ENCODE measurements around the gene ETNK2.
"Not testable (repeated sequence)": the region's sequence is repeated elsewhere in the genome, so short reads cannot be mapped to it uniquely, and the experiment has no call there.

The ETNK2 gene

DNA sequence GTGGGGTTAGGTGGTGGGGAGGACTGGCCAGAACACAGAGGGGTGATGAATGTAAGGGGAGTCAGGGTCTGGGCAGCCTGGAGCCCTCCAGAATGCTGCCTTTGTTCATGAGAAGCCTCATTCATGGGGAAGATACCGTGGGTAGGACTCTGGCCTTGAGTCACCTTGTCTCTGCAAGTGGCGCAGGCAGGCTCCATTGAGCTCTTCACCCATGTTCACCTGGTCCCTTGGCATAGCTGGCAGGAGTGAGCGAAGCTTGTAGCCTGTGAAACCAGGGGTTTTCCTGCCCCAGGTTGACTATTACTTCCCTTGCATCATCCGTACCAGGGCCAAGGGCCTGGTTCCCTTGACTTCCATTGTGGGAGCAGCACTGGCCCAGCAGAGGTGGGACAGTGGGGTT, 53.2 kb downstream of the ETNK2 start:
- no peak for DNase-seq (ENCODE audit: low read depth)

DNA sequence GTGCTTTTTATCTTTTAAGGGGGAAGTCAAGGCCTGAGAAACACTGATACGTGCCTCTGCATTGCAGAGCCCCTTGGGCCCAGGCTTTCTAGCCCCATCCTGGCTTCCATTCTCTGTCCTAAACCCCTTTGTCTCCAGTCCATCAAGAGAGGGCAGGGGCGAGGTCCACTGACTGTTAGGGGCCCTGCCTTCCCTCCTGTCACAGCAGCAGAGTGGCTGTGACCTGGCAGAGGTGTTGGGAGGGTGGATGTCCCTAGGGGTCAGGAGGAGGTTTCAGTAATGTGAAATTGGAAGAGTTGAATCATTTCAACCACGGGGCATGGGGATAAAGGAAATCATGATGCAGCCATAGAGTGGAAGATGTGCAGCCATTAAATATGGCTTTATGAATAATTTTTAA, 54.9 kb downstream of the ETNK2 start:
- DNase-seq (ENCODE audit: low read depth) = no peak

DNA sequence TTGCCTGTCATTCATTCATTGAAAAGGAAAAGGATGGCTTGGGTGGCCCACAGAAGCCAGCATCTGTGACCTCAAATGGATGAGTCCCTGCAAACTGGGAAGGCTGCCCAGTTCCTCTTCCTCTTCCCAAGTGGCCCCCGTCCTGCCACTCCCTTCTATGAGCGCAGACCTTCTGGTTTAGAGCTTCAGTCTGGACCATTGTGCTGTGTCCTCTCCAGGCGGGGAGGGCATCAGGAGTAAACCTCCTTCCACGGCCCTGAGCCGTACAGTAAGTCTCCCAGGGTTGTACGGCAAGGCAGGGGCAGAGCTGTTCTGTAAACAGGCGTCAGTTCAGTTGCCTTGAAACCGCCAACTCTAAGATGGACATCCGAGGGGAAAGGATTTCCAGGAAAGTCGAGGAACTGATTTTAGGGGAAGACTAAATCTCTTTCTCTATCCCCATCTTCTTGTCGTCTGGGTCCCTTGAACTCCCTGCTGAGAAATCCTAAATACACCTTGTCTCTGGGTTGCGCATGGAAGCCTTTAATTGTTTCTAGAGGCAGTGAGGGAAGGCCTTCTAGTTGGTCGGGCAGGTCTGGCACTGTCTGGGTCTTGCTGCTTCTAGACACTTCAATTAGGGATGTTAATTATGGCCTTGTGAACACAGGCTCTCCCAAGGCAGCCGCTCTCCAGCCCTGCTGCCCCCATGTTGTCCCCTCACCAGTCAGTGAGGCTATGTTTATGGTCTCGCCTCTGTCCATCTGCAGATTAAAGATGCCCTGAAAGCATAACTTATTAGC, 56.8 kb downstream of the ETNK2 start:
- DNase-seq (ENCODE audit: low read depth) = no peak

DNA sequence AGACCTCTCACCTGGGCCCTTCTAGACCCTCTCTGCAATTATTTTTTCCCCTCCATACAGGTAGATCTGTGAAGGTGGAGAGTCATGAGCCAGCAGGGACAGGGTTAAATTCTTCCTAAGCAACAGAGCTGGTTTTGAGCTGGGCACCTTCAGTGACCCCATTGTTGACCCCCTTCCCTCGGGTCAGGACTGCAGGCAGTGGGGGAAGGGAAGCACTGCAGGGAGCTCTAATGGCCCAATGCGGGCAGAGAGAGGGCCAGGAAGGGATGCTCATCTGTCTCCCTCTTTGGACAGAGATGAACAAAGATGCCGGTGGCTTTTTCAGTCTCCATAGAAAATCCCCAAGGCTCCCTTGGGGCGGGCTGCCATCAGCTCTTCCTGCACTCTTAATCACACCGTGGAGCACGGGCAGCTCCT, 57.5 kb downstream of the ETNK2 start:
- DNase-seq (ENCODE audit: low read depth) = no peak

DNA sequence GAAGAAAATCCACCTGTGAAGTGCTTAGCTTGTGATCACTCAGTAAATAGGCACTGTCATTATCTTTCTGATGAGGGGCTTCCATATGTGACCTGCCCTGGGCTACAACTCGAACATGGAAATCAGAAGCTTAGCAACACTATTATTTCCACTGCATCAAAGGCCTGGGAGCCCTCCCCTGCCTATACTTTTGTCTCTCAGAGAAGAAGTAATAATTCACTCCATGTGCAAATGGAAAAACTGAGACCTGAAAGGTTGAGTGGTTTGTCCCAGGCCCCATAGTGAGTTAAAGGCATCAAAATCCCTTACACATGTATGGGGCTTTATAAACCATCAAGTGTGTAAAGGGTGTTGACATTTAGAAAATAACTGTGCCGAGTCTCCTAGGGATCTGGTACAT, 58.1 kb downstream of the ETNK2 start:
- no peak for DNase-seq (ENCODE audit: low read depth)

DNA sequence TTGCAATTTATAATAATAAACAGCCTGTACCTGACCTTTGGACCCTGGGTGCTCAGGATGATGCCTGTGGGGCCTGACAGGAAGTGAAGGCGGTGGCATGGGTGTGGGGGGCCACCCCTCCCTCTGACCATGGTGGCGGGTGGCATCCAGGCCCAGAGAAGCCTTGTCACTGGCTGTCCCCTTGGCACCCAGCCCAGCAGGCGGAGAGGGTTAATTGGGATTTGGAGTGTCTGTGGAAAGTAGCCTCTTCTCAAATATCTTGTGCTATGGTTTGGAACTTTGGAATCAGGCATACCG, 58.5 kb downstream of the ETNK2 start:
- DNase-seq (ENCODE audit: low read depth) = no peak

DNA sequence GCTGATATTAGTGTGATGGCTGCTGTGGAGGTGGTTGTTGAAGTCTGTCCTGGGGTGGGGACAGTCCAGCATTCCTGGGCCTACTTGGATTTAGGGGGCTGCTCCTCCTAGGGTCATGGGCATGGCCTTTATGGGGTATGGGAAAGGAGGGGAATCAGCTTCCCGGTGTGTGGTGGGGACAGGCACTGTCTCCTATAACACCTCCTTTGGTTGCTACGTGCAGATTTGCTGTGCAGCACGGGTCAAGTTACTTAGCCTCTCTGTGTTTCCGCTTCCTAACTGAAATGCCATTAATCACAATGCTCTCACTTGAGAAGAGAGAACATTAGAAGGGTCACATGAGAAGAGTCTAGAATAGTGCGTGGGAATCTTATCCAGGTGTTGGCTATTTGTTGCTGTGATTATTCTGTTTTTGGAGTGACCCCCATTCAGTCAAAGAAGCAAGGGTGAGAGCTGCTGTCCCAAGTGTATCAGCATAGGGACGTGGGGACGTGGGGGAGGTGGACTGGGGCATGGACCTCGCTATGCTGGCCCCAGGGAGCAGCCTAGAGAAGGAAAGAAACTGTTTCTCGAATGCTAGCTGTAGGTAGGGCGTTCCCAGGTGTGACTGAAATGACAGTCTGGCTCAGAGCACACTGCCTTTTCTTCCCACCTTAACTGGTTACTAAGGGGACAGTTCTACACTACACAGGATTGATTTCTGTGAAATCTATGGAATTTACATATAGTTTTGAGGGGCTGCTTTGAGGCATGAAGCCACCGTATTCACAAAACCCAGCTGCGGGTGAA, 59.0 kb downstream of the ETNK2 start:
- DNase-seq (ENCODE audit: low read depth) = no peak

DNA sequence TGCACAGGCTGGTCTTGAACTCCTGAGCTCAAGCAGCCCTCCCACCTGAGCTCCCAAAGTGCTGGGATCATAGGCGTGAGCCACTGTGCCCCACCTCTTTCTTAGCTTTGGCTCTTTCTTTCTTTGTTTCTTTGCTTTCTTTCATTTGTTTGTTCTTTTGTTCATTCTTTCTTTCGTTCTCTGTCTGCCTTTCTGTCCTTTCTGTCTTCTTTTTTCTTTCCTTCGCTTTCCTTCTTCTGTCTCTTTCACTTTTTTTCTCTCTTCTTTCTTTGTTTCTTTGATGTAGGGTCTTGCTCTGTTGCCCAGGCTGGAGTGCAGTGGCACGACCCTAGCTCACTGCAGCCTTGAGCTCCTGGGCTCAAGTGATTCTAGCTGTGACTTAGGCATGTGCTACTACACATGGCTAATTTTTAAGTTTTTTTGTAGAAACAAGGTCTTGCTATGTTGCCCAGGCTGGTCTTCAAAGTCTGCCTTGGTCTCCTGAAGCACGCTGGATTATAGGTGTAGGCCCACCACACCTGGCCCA, 60.0 kb downstream of the ETNK2 start:
- DNase-seq (ENCODE audit: low read depth) = no peak

DNA sequence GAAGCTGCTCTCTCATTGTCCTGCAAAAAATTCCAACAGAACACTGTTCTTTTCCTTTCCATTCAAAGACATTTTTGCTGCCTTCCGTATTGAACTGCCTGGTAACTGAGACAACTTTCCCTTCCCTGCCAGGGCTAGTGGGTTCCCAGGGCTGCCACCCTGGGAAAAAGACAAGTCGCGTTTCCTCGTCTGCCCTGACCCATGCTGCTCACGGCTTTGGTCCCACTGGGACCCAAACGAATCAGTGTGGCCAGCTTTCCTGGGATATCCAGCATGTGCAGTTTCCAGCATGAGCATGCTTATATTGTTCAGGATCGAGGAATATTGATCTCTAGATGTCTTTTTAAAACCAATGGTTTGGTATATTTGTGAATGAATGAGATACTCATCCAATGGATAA, 60.8 kb downstream of the ETNK2 start:
- DNase-seq (ENCODE audit: low read depth) = no peak

DNA sequence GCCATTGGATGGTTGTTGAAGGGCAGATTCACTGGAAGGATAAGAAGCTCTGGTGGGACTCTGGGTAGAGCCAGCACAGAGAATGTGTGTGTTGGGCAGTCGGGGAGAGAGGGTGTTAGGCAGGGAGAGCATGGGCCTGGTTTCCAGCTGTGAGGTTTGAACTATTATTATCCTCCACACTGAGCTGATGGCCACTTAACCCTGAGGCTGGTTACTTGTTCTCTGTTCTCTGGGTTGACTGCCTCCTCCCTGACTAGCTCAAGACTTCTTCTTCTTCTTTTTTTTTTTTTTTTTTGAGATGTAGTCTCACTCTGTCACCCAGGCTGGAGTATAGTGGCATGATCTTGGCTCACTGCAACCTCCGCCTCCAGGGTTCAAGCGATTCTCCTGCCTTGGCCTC, 61.7 kb downstream of the ETNK2 start:
- not testable (repeated sequence) for DNase-seq (ENCODE audit: low read depth)

DNA sequence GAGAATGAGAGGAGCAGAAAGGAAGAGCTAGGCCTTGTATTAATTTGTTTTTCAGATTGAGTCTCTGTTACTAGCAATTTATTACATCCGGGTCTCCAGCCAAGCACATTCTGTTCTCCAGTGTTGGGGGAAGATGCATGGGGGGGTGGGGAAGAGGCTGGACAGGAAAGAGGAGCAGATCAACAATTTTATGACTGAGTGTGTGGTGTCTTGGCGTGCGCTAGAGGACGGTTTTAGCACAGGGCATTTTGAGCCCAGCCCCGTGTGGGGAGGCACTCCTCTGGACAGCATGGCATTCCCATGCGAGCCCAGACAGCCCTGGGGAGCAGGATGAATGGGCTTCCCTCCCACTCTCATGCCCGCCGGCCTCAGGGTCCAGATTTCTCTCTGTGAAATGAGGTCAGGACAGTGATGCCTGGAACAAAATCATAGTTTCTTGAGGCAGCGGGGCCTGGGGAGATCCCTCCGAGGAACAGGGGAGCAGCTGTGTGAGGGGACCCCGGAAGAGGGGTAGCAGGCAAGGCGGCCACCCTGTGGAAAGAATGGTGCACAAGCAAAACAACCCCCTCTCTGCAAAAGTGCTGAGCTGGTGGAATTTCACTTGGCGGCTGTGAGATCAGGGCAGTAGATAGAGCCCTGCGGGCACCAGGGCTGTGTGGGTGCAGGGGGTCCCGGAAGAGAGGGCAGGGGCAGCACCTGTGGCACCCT, 62.6 kb downstream of the ETNK2 start:
- no peak for DNase-seq (ENCODE audit: low read depth)

DNA sequence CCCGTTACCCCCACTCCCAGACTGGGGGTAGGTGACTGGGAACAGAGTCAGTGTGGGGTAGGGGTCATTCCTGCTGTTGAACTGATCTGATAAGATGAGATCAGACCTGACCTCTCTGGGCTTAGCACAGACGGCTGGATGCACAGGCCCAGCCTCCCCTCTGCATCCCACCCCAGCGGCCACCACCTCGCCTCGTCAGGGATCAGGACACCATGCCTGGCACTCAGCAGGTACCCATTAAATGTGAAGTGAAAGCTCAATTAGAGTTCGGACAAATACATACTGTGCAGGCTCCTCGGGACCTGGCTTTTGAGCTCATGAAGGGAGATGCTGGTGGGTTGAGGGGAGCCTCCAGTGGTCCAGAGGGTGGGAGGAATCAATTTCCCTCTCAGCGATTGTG, 63.2 kb downstream of the ETNK2 start:
- DNase-seq (ENCODE audit: low read depth) = no peak

DNA sequence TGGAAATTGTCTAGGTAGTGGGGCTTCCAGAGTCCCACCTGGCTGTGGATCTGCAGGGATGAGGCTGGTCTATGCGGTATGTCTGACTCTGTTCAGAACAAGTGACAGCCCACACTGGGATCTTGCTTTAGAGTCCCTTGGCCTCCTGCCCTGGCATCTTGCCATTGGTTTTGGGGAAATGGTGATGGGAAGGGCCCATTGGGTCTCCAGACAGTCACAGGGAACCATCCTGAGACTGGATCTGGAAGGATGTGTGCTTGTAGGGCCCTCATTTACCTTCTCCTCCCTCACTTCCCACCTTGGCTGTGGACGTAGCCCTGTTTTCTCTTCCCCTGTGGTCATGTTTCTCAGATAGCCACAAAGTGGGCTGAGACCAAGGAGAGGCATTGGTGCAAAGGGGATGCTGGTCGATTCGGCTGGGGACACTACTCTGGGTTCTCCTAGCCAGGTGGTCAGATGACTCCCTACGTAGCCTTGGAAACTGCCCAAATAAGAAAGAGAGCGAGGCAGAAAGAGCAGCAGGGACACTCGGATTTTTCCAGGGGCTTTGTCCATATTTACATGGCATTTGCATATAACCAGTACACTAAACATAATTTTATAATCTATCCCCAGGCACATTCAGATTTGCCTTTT, 63.8 kb downstream of the ETNK2 start:
- no peak for DNase-seq (ENCODE audit: low read depth)

DNA sequence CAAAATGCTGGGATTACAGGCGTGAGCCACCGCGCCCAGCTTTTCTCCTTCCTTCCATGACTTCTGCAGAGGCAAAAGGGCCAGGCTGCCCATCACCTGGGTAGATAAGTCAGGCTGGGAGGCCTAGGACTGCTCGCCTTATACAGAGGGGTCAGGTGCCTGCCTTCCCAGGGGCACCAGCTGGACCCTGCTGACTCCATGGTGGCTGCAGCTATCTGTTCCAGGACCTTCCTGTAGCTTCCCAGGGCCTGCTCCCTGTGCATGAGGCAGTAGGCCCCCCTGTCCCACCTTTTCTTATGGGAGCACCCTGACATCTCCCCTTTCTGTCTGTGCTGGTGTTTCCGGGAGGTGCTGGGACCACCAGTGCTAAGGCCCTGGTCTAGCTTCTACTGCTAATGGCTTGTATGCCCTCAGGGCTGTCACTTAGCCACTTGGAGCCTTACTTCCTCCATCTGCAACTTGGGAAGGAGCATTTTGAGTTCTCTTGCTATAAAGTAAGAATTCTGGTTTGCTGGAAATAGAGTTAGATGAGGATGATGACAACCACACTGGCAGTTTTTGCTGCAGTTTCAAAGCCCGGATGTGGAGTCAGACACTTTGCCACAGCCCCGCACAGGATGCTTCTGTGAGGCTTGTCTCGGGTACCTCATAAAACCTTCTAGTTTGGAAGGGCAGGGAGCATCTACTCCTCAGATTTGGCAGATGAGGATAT, 64.5 kb downstream of the ETNK2 start:
- DNase-seq (ENCODE audit: low read depth) = no peak

DNA sequence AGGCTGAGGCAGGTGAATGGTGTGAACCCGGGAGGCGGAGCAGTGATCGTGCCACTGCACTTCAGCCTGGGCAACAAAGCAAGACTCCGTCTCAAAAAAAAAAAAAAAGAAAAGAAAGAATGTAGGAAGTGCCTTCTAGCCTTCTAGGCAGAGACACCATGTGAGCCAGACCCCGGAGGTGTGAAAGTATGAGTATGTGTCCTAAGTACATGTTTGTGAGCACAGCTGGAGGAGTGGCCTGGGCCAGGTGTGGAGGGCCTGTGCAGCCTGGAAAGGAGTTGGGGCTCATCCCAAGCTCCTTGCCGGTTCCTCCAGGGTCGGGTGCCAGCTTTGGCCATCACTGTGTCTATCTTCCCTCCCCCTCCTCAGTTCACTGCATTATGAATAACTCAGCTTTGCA, 66.0 kb downstream of the ETNK2 start:
- DNase-seq (ENCODE audit: low read depth) = no peak

DNA sequence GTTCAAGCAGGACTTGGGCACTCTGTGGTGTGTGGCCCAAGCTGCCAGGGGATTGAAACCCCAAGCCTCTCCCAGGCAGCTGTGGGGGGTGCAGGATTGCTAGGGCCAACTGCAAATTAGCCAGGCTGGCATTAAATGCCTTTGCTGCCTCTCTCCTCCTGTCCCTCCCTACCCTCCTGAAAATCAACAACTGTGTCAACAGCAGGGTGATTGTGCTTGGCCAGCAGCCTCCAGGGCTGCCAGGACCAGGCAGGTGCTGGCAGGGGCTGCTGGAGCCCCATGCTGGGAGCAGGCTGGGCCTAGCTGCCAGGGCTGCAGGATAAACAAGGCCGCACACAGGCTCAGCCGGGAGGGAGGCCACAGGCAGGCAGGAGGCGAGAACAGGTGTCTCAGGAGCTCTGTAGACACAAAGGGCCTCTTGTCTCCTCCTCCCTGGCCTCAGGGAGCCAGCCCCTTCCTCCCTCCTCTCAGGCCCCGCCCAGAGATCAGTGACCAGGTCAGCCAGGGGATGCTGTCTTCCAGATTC, 67.5 kb downstream of the ETNK2 start:
- DNase-seq (ENCODE audit: low read depth) = no peak

DNA sequence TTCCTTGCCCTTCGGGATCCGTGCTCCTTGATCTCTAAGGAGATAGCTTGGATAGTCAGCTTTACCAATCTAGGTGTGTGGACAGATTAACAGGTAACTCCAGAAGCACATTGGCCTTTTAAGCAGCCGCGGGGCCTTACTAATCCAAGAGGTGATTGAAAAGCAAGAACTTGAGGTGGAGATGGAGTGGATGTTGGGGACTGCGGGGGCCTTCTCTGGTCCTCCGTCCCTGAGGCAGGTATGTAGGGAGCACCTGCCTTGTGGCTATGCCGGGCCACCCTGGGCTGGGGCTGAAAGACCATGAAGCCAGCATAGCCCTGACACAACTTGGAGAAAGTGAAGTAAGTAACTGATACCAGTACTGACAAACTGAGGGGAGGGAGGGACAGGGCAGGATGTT, 68.4 kb downstream of the ETNK2 start:
- no peak for DNase-seq (ENCODE audit: low read depth)

DNA sequence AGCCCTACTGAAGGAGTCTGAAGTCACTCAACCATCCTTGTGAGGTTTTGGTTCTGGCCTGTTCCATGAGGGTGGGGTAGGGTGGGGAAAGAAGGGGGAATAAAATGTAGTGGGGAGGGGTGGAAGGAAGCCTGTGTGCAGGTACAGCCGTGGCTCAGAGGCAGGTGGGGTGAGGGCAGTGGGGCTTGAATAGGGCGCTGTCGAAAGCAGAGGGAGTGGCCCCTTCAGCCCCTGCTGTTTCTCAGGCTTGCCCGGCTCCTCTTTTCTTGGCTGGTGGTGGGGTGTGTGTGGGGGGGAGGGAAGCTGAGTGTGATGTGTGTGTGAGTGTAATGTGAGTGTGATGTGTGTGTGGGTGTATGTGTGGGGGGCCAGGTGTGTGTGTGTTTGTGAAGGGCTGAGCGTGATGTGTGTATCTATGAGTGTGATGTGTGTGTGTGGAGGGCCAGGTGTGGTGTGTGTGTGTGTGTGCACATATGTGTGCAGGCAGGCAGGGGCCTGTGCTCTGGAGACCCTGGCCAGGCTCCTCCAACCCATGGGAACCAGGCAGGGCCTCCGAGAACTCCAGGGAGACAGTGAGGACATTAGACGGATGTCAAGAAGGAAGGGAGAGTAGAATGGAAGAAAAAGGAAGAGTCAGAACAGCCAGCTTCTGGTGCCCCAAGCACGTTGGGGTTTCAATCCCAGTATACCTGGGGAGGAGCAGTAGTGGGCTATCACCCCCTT, 69.9 kb downstream of the ETNK2 start:
- DNase-seq (ENCODE audit: low read depth) = no peak

DNA sequence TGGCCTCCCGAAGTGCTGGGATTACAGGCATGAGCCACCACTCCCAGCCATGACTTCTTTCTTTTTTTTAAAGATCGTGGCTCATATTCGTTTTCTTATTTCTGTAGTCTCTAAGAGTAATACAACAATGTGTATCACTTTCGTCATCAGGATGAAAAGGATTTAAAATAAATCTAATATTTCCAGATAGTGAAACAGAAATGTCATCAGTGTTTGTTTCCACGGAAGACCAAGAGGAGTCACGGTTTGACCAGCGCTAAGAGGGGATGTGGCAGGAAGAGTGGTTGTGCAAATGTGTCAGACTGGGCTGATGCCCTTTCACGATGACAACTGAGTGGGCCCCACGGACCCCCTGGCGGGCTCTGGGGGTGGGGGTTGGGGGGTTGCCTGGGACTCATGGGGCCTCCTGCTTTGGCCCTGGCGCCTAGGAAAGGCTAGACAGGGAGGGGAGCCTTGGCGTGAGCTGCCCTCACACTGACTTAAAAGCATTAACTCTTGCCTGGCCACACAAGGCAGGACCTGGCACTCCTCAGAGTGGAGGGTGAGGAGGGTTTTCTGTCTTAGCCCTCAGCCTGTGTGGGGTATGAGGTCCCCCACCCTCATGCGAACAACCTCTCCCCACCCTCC, 70.6 kb downstream of the ETNK2 start:
- DNase-seq (ENCODE audit: low read depth) = no peak

Data from stromal cell of bone marrow (primary cell).